ENCODE data around the gene BRD3.
A peak's percentile ranks its signal among the peaks of the same experiment; 100 is the strongest.

The BRD3 gene

DNA sequence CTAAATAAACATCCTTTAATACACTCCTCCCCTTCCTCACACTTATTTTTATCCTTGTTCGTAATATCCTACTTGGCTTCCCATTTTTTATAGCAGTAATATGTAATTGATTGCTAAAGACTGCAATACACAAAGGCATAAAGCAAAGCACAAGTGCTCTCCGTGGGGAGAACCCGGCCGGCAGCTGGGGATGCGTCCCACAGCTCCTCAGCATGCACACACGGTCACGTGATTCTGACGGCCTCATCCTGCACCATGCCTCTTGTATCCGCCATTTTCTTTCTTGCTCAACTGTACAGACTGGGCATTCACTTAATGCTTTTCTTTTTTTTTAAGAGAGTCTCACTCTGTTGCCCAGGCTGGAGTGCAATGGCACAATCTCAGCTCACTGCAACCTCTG lies 39.8 kb downstream of the BRD3 start:
- Histone ChIP-seq H2AFZ (ENCODE audit: low read length, unreplicated experiment) (no peak overlapping the region), H3K27me3 (ENCODE audit: insufficient read depth, low read length) (no peaks in the 10 kb centered on the region)

DNA sequence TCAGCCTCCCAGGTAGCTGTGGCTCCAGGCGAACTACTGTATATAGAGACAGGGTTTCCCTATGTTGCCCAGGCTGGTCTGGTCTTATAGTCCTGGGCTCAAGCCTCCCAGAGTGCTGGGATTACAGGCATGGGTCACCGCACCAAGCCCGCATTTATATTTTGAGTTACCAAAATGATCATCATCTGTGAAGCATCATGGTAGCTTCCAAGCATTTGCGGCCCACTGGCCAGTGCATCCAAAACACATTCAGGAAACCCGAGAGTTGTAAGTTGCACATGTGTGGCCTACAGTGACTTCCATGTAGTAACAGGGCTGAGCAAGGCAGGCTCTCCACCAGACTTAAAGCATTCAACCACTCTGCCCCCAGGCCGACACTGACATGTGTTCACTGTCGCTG lies 40.3 kb downstream of the BRD3 start:
- Histone ChIP-seq H3K4me3 (ENCODE audit: low read depth, low read length) (no peak overlapping the region), H3K4me1 (ENCODE audit: control insufficient read depth, insufficient read depth, low read length, unreplicated experiment) (no peaks in the 10 kb centered on the region)

More for the DNA sequence above, 39.8 kb downstream of the BRD3 start:
- H3K4me3 ChIP-seq (ENCODE audit: low read depth, low read length): no peak overlapping the region
- peaks cover 6% of the 10 kb centered on the region; the same call in 1 of the 2 replicates for H3K36me3 ChIP-seq (ENCODE audit: insufficient read depth, low read length)
- H3K4me1 ChIP-seq (ENCODE audit: control insufficient read depth, insufficient read depth, low read length, unreplicated experiment): no peaks in the 10 kb centered on the region
- H3K79me2 ChIP-seq (ENCODE audit: control insufficient read depth, insufficient read depth, low read length, unreplicated experiment): no peaks in the 10 kb centered on the region
- no peak overlapping the region for H3K27ac ChIP-seq (ENCODE audit: low read depth, low read length)

DNA sequence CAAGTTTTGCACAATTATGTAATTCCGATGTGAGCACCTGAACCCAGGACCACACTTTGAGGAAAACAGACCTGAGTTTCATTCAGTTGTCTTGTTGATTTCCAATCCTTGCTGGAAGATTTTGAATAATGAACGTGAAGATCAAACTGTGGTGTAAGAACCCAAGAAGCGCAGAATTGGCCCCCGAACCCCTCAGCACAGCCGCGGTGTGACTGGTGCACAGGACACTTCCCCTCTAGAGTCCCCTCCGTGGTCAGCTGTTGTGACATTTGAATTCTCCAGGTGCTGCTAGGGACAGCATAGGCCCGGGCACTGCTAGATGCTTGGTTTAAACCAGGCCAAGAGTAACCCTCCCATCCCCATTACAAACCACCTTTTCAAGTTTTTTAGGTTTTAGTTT lies 40.8 kb downstream of the BRD3 start:
- H3K4me3 ChIP-seq (ENCODE audit: low read depth, low read length): no peak overlapping the region; the same call in 1 of the 2 replicates
- H3K79me2 ChIP-seq (ENCODE audit: control insufficient read depth, insufficient read depth, low read length, unreplicated experiment): no peaks in the 10 kb centered on the region
- H3K27ac ChIP-seq (ENCODE audit: low read depth, low read length): no peak overlapping the region
- H3K27me3 ChIP-seq (ENCODE audit: insufficient read depth, low read length): no peaks in the 10 kb centered on the region
- no peaks in the 10 kb centered on the region for H3K4me1 ChIP-seq (ENCODE audit: control insufficient read depth, insufficient read depth, low read length, unreplicated experiment)
- no peak overlapping the region for H2AFZ ChIP-seq (ENCODE audit: low read length, unreplicated experiment)
- H3K36me3 ChIP-seq (ENCODE audit: insufficient read depth, low read length): peaks cover 3% of the 10 kb centered on the region; the same call in 1 of the 2 replicates

More for the DNA sequence above, 40.3 kb downstream of the BRD3 start:
- no peaks in the 10 kb centered on the region for H3K27me3 ChIP-seq (ENCODE audit: insufficient read depth, low read length)
- no peak overlapping the region for H3K27ac ChIP-seq (ENCODE audit: low read depth, low read length)
- H3K79me2 ChIP-seq (ENCODE audit: control insufficient read depth, insufficient read depth, low read length, unreplicated experiment): no peaks in the 10 kb centered on the region
- no peak overlapping the region for H2AFZ ChIP-seq (ENCODE audit: low read length, unreplicated experiment)
- H3K36me3 ChIP-seq (ENCODE audit: insufficient read depth, low read length): peaks cover 3% of the 10 kb centered on the region; the same call in 1 of the 2 replicates

DNA sequence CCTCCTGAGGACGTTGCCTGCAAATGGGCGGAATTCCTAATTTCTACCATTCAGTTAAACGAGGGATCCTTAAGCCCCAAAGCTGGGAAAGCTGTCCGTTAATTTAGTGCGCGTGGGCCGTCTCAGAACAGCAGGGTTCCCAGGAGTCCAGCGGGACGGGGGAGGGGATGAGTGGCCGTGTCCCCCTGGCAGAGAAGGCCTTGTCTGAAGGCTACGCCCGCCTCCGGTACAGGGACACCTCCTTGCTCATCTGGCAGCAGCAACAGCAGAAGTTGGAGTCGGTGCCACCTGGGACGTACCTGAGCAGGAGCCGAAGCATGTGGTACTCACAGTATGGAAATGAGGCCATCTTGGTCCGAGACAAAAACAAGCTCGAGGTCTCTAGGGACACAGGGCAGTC lies 41.2 kb downstream of the BRD3 start:
- Histone ChIP-seq H3K27ac (ENCODE audit: low read depth, low read length) (no peak overlapping the region), H3K36me3 (ENCODE audit: insufficient read depth, low read length) (peaks cover under 1% of the 10 kb centered on the region; the same call in 1 of the 2 replicates), H3K27me3 (ENCODE audit: insufficient read depth, low read length) (no peaks in the 10 kb centered on the region), H3K4me1 (ENCODE audit: control insufficient read depth, insufficient read depth, low read length, unreplicated experiment) (no peaks in the 10 kb centered on the region), H3K79me2 (ENCODE audit: control insufficient read depth, insufficient read depth, low read length, unreplicated experiment) (no peaks in the 10 kb centered on the region), H3K4me3 (ENCODE audit: low read depth, low read length) (peak overlapping the region; percentile 94; the same call in 1 of the 2 replicates), H2AFZ (ENCODE audit: low read length, unreplicated experiment) (no peak overlapping the region)

DNA sequence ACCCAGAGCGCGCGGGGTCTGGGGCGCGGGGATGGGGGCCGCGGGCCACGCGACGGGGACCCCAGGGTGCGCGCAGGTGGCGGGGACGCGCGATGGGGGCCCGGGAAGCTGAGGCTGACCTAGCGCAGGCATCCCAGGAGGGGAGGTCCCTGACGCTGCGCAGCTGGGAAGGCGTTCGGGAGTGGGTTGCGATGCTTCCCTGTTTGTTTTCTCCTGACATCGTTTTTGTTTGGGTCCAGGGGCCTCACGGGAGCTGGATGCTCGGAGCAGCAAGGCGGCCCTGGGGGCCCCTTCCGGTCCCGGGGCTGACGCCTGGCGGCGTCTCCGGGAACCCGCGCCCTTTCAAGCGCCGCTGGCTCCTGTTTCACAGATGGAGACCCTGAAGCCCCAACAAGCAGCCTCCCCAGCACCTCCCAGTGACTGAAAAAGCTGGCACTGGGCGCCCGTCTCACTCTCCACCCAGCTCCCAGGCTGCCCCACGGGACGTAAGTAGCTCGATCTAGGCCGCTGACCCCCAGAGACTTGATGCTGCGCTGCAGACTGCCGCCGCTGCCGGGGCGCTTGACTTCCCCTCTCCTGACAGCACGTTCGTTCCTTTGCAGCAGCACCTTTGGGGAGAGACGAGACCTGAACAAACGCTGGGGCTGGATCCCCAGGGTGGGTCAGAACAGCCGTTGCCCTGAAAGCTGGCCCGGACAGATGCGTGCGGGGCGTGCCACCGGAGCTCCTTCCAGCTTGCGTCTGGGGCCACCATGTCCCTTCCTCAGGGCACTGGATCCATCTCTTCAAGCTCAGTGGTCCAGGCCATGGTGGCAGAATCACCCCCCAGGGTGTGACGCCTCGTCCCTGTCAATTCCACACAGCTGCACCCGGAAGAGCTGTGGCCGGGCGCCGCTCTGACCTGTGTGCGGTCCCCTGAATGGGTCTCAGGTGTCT lies 42.0 kb downstream of the BRD3 start:
- Histone ChIP-seq H3K27ac (ENCODE audit: low read depth, low read length) (peak overlapping the region; percentile 26), H3K79me2 (ENCODE audit: control insufficient read depth, insufficient read depth, low read length, unreplicated experiment) (no peaks in the 10 kb centered on the region), H3K36me3 (ENCODE audit: insufficient read depth, low read length) (no peaks in the 10 kb centered on the region; the same call in 1 of the 2 replicates), H2AFZ (ENCODE audit: low read length, unreplicated experiment) (peak overlapping the region; percentile 93), H3K4me3 (ENCODE audit: low read depth, low read length) (peak overlapping the region; percentile 94), H3K27me3 (ENCODE audit: insufficient read depth, low read length) (no peaks in the 10 kb centered on the region), H3K4me1 (ENCODE audit: control insufficient read depth, insufficient read depth, low read length, unreplicated experiment) (no peaks in the 10 kb centered on the region)

DNA sequence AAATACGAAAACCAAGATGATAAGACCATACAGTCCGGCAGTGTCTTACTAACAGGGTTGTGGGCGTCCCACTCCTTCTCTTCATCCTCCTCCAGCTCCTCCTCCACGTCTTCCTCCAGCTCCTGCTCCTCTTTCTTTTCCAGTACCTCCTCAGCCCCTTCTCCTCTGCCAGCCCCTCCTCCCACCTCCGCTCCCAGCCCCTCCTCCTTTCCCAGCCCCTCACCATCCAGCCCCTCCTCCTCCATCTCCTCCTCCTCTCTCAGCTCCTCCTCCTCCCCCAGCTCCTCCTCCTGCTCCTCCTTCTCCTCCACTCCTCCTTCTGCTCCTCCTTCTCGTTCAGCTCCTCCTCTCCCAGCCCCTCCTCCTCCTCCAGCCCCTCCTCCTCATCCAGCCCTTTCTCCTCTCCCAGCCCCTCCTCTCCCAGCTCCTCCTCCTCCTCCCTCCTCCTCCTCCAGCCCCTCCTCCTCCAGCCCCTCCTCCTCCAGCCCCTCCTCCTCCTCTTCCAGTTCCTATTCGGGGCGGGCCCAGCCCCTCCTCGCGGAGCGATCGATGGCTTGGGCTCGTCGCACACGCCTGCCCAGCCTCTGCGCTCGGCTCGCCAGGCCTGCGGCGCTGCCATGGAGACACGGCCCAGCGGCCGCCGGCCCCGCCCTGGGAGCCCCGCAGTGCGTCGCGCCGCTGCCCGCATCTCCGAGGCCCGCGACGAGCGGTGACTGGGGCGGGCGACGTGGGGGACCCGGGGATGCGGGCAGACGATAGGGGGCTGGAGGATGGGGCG lies 42.8 kb downstream of the BRD3 start, which contains the start of gene BRD3OS:
BRD3OS (plus strand) TSS at position 654 of the 778 bp plus-strand sequence. CDS start 1,267 bp downstream, outside the sequence.
- H2AFZ ChIP-seq (ENCODE audit: low read length, unreplicated experiment): peak within 1 kb of the TSS; percentile 93
- peak within 1 kb of the TSS; percentile 94 for H3K4me3 ChIP-seq (ENCODE audit: low read depth, low read length)
- no peaks in the 10 kb centered on the region for H3K4me1 ChIP-seq (ENCODE audit: control insufficient read depth, insufficient read depth, low read length, unreplicated experiment)
- H3K36me3 ChIP-seq (ENCODE audit: insufficient read depth, low read length): no peaks in the 10 kb centered on the region; the same call in 1 of the 2 replicates
- H3K79me2 ChIP-seq (ENCODE audit: control insufficient read depth, insufficient read depth, low read length, unreplicated experiment): no peaks in the 10 kb centered on the region
- H3K27me3 ChIP-seq (ENCODE audit: insufficient read depth, low read length): no peaks in the 10 kb centered on the region
- peak within 1 kb of the TSS; percentile 26 for H3K27ac ChIP-seq (ENCODE audit: low read depth, low read length)

DNA sequence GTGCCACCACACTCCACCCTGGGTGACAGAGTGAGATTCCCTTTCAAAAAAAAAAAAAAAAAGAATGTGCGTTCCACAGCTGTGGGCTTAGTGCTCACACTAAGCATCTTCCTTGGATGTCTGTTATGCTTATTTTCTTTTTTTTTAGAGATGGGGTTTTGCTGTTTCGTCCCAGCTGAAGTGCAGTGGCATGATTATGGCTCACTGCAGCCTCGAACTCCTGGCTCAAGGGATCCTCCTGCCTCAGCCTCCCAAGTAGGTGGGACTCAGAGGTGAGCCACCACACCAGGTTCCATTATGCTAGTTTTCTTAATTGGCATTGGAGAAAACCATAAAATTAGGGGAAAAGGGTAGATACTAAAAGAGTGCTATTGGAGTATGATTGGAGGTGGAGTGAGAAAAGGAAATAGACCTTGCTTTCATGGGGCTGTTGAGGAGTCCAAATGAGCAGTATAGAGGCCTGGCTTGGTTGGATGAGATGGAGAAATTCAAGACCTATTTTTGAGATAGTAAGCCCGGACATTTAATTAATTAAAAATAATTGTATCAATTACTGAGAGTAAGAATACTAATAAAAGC lies 43.5 kb downstream of the BRD3 start:
- H3K4me1 ChIP-seq (ENCODE audit: control insufficient read depth, insufficient read depth, low read length, unreplicated experiment): no peaks in the 10 kb centered on the region
- H3K79me2 ChIP-seq (ENCODE audit: control insufficient read depth, insufficient read depth, low read length, unreplicated experiment): no peaks in the 10 kb centered on the region
- H2AFZ ChIP-seq (ENCODE audit: low read length, unreplicated experiment): peak overlapping the region; percentile 81
- H3K27ac ChIP-seq (ENCODE audit: low read depth, low read length): no peak overlapping the region
- H3K36me3 ChIP-seq (ENCODE audit: insufficient read depth, low read length): no peaks in the 10 kb centered on the region; the same call in 1 of the 2 replicates
- H3K27me3 ChIP-seq (ENCODE audit: insufficient read depth, low read length): no peaks in the 10 kb centered on the region
- peak overlapping the region; percentile 70 for H3K4me3 ChIP-seq (ENCODE audit: low read depth, low read length)

DNA sequence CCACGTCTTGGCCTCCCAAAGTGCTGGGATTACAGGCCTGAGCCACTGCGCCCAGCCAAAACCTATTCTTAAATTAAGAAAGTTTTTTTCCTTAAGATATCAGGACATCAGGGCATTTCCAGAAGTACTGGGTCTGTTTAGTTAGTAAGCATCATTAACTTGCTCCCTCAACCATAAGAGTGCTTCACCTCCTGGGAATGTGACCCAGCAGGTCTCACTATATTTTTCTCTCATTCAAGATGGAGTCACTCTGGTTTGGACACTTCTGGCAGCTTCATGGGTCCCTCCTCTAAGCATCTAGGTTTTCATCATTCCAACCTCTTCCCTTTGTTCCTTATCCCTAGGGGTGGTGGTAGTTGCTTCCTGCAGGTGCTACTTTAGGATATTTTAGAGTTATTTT lies 52.9 kb downstream of the BRD3 start:
- H2AFZ ChIP-seq (ENCODE audit: low read length, unreplicated experiment): no peak overlapping the region
- H3K27me3 ChIP-seq (ENCODE audit: insufficient read depth, low read length): no peaks in the 10 kb centered on the region
- H3K4me1 ChIP-seq (ENCODE audit: control insufficient read depth, insufficient read depth, low read length, unreplicated experiment): no peaks in the 10 kb centered on the region
- H3K79me2 ChIP-seq (ENCODE audit: control insufficient read depth, insufficient read depth, low read length, unreplicated experiment): no peaks in the 10 kb centered on the region
- H3K27ac ChIP-seq (ENCODE audit: low read depth, low read length): no peak overlapping the region
- H3K4me3 ChIP-seq (ENCODE audit: low read depth, low read length): no peak overlapping the region
- H3K36me3 ChIP-seq (ENCODE audit: insufficient read depth, low read length): no peaks in the 10 kb centered on the region

DNA sequence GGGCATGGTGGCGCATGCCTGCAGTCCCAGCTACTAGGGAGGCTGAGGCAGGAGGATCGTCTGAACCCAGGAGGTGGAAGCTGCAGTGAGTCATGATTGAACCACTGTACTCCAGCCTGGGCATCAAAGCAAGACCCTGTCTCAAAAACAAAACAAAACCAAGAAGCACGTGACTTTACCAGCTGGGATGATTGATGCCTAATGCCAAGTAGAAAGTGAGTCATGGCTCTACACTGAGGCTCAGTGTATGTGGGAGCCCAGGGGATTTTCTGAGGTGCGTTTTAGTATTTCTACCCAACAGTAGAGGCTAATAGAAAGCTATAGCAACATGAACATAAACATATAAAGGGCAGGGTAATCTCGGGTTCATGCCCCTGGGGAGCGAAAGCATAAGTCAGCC lies 56.4 kb downstream of the BRD3 start:
- Histone ChIP-seq H3K4me3 (ENCODE audit: low read depth, low read length) (no peak overlapping the region), H2AFZ (ENCODE audit: low read length, unreplicated experiment) (no peak overlapping the region), H3K36me3 (ENCODE audit: insufficient read depth, low read length) (no peaks in the 10 kb centered on the region), H3K27me3 (ENCODE audit: insufficient read depth, low read length) (0 out of 2 replicates have a peak, but pooled peaks cover 5% of the 10 kb centered on the region), H3K79me2 (ENCODE audit: control insufficient read depth, insufficient read depth, low read length, unreplicated experiment) (no peaks in the 10 kb centered on the region), H3K27ac (ENCODE audit: low read depth, low read length) (no peak overlapping the region), H3K4me1 (ENCODE audit: control insufficient read depth, insufficient read depth, low read length, unreplicated experiment) (no peaks in the 10 kb centered on the region)
